Measurements from ENCODE around the gene RAB37.

The RAB37 gene

DNA sequence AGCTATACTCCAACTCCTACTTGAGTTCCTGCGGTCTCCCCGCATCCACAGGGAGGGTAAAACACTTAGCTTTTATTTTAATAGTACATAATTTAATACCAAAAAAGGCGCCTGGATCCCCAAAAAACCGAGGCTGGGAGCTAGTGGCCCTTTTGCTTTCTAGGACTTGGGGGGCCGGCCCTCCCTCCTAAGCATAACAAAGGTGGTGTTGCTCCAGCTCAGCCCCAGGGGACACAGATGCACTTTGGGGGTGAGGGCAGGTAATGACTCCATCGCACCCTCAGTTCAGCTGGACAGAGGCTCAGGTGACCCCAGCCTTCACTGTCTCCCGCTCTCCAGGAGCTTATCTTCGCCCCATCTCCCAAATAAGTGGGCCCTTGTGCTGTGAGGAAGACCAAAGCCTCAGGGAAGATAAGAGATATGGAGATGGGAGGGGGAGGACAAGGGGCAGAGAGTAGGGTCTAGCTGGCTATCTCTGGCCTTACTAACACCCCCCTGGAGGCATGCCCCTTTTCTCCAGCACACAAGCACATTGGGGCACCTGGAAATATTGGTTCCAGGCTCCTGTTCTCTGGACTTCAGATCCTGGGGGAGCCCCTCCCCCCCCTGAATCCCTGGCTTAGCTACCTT, 8.6 kb downstream of the RAB37 start:
- DNase-seq (ENCODE audit: low read depth), result no peak

GRCh38 chr17:74746376-74746775, 9.3 kb downstream of the RAB37 start:
- no peak for DNase-seq (ENCODE audit: low read depth)

- DNase-seq (ENCODE audit: low read depth), result no peak
Measured at GRCh38 chr17:74746922-74747321, 9.9 kb downstream of the RAB37 start.

GRCh38 chr17:74748279-74748528, 11.1 kb downstream of the RAB37 start:
- no peak for DNase-seq (ENCODE audit: low read depth)

DNA sequence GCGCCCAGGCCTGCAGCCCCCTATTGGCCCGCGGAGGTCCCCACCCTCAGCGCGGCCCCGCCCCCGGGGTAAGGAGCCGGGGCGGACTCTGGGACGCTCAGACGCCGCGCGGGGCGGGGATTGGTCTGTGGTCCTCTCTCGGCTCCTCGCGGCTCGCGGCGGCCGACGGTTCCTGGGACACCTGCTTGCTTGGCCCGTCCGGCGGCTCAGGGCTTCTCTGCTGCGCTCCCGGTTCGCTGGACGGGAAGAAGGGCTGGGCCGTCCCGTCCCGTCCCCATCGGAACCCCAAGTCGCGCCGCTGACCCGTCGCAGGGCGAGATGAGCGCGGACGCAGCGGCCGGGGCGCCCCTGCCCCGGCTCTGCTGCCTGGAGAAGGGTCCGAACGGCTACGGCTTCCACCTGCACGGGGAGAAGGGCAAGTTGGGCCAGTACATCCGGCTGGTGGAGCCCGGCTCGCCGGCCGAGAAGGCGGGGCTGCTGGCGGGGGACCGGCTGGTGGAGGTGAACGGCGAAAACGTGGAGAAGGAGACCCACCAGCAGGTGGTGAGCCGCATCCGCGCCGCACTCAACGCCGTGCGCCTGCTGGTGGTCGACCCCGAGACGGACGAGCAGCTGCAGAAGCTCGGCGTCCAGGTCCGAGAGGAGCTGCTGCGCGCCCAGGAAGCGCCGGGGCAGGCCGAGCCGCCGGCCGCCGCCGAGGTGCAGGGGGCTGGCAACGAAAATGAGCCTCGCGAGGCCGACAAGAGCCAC, 11.6 kb downstream of the RAB37 start, which contains the start of gene NHERF1:
TSS of gene NHERF1 (plus strand) at position 100 of the 750 bp plus-strand sequence. CDS start at position 319, 219 bp downstream.
- peak; percentile 68 for DNase-seq (ENCODE audit: low read depth)

DNA sequence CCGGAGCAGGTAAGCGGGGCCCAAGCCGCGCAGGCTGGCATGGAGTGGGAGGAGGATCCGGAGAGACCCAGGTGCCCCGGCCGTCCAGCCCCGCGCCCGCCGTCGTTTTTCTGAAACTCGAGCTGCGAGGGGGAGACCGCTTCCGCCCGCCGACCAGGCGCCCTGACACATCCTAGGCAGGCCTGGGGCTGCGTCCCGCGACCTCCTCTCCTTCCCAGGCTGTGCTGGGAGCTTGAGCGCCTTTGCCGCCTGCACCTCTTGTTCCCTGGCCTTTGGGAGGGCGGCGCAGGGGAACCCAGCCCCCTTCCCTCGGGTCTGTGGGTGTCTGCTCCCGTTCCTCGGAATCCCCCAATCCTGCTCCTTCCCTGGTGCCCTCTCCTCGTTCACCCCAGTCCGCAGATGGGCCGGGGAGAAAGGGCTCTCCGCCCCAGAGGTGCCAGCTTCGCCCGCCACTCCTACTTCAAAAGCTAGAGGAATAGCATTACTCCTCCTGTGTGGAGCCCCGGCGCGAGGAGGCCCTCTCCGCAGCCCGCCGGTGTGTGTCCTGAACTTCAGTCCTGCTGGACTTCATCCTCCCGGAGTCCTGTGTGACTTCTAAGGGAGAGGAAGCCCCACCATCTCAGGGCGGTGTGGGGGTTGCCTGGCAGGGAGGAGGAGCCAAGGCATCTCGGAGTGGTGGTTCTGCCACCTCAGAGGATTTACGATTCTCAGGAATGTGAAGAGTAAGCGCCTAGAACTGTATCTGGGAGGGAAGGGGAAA, 12.4 kb downstream of the RAB37 start:
- no peak for DNase-seq (ENCODE audit: low read depth)

DNA sequence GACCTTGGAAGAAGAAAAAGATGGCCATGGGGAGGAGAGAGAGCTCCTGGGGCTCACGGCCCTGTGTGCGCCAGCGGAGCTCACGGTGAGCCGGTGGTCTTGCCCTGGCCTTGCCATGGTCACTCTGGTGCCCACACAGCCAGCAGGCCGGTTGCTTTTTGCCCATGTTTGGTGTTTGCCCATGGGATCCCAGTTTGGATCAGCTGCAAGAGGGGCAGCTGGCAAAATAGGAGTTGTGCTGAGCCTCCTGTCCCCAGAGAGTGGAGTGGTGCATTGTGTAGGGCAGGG, 12.9 kb downstream of the RAB37 start:
- no peak for DNase-seq (ENCODE audit: low read depth)

GRCh38 chr17:74750327-74751069, 13.4 kb downstream of the RAB37 start:
- DNase-seq (ENCODE audit: low read depth), result no peak

DNA sequence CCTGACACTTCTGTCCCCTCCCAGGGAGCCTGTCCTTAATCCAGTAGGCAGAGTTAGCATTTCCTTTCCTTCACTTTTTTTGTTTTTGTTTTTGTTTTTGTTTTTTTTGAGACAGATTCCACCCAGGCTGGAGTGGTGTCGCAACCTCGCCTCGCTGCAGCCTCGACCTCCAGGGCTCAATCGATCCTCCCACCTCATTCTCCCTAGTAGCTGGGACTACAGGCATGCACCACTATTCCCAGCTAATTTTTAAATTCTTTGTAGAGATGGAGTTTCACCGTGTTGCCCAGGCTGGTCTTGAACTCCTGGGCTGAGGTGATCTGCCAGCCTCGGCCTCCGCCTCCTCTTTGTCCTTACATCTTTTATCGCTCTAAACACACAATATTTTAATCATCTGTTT, 15.4 kb downstream of the RAB37 start:
- DNase-seq (ENCODE audit: low read depth), result no peak

- no peak for DNase-seq (ENCODE audit: low read depth)
Measured at GRCh38 chr17:74752822-74753401, 15.9 kb downstream of the RAB37 start.

- DNase-seq (ENCODE audit: low read depth), result no peak
Measured at GRCh38 chr17:74754832-74755231, 17.8 kb downstream of the RAB37 start.

GRCh38 chr17:74755533-74755932, 18.5 kb downstream of the RAB37 start:
- no peak for DNase-seq (ENCODE audit: low read depth)

DNA sequence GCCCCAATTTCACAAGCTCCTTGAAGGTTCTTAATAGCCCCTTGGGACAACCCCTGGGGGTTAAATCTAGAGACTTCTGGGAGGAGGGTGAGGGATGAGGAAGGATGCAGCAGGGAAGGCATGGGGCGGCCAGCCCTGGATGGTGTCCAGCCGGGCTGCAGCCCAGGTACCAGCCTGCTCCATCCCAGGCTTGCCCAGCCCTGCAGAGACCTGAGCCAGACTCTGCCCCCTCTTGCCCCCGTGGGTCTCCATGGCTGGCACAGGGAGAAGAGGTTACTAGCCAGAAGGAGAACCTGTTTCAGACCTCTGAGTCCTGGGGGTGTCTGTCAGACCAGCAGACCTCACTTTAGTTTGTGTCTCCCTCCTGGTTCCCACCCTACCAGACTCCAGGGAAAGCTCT, 19.8 kb downstream of the RAB37 start:
- DNase-seq (ENCODE audit: low read depth), result no peak

GRCh38 chr17:74757502-74757901, 20.4 kb downstream of the RAB37 start:
- DNase-seq (ENCODE audit: low read depth), result no peak

GRCh38 chr17:74757931-74758847, 21.1 kb downstream of the RAB37 start:
- no peak for DNase-seq (ENCODE audit: low read depth)

GRCh38 chr17:74758848-74759168, 21.8 kb downstream of the RAB37 start:
- DNase-seq (ENCODE audit: low read depth), result no peak

GRCh38 chr17:74759243-74759801, 22.3 kb downstream of the RAB37 start:
- no peak for DNase-seq (ENCODE audit: low read depth)

- DNase-seq (ENCODE audit: low read depth), result no peak
Measured at GRCh38 chr17:74759941-74760340, 22.9 kb downstream of the RAB37 start.

GRCh38 chr17:74760404-74761105, 23.5 kb downstream of the RAB37 start:
- no peak for DNase-seq (ENCODE audit: low read depth)

- no peak for DNase-seq (ENCODE audit: low read depth)
Measured at GRCh38 chr17:74761419-74761818, 24.4 kb downstream of the RAB37 start.

- DNase-seq (ENCODE audit: low read depth), result no peak
Measured at GRCh38 chr17:74761931-74762330, 24.9 kb downstream of the RAB37 start.

Measured in fibroblast of the conjunctiva (primary cell).